H9 (cell line): ENCODE results near the gene CACNB2. TPM values are rescaled to one million over a fixed set of nuclear protein-coding genes. Genes with fewer than 3 reads are reported as not detected.

Source experiments
- DNase-seq: peaks from one replicate; pipeline ENCODE4 v3.0.0-alpha.2; 2017
- H2AFZ ChIP-seq: one replicate; pipeline ENCODE4 v1.6.1; 2013; ENCODE audit warnings: mild to moderate bottlenecking, low read length, control low read depth, moderate library complexity
- H2AK5ac ChIP-seq: 2 replicates; pipeline ENCODE4 v1.6.1; 2013; ENCODE audit warnings: low read length, control low read depth, mixed read lengths; ENCODE audit not compliant: insufficient read length
- H2BK120ac ChIP-seq: one replicate; pipeline ENCODE4 v1.6.1; 2013; ENCODE audit warnings: low read depth, mild to moderate bottlenecking, low read length, control low read depth, inconsistent platforms; ENCODE audit not compliant: poor library complexity, severe bottlenecking
- H2BK12ac ChIP-seq: 2 replicates; pipeline ENCODE4 v1.6.1; 2013; ENCODE audit warnings: low read length, control low read depth, mixed read lengths, low read depth; ENCODE audit not compliant: insufficient read length
- H2BK15ac ChIP-seq: 2 replicates; pipeline ENCODE4 v1.6.1; 2013; ENCODE audit warnings: low read depth, low read length, control low read depth
- H2BK20ac ChIP-seq: one replicate; pipeline ENCODE4 v1.6.1; 2013; ENCODE audit warnings: low read depth, mild to moderate bottlenecking, low read length, control low read depth, inconsistent platforms; ENCODE audit not compliant: poor library complexity, severe bottlenecking
- H2BK5ac ChIP-seq: 2 replicates; pipeline ENCODE4 v1.6.1; 2013; ENCODE audit warnings: low read length, control low read depth, mixed read lengths; ENCODE audit not compliant: insufficient read length
- H3K14ac ChIP-seq: 2 replicates; pipeline ENCODE4 v1.6.1; 2013; ENCODE audit warnings: low read length, control low read depth; ENCODE audit not compliant: insufficient read depth
- H3K18ac ChIP-seq: 2 replicates; pipeline ENCODE4 v1.6.1; 2013; ENCODE audit warnings: low read depth, mild to moderate bottlenecking, mixed read lengths, low read length, control low read depth; ENCODE audit not compliant: insufficient read length
- H3K23ac ChIP-seq: 2 replicates; pipeline ENCODE4 v1.6.1; 2013; ENCODE audit warnings: low read length, control low read depth, mixed read lengths, low read depth; ENCODE audit not compliant: insufficient read length
- H3K23me2 ChIP-seq: 2 replicates; pipeline ENCODE4 v1.6.1; 2013; ENCODE audit warnings: low read depth, mild to moderate bottlenecking, mixed read lengths, low read length, control low read depth; ENCODE audit not compliant: insufficient read length, poor library complexity, severe bottlenecking
- H3K27ac ChIP-seq: 2 replicates; pipeline ENCODE4 v1.5.1; 2013; ENCODE audit warnings: low read length, control low read depth, mixed read lengths, low read depth; ENCODE audit not compliant: insufficient read length
- H3K27me3 ChIP-seq: 2 replicates; pipeline ENCODE4 v1.6.1; 2013; ENCODE audit warnings: low read length, control low read depth, inconsistent platforms; ENCODE audit not compliant: insufficient read depth
- H3K4ac ChIP-seq: 2 replicates; pipeline ENCODE4 v1.6.1; 2013; ENCODE audit warnings: low read depth, mild to moderate bottlenecking, control low read depth, inconsistent platforms, low read length, moderate library complexity
- H3K4me1 ChIP-seq: 2 replicates; pipeline ENCODE4 v1.6.1; 2013; ENCODE audit warnings: low read length, control low read depth, inconsistent platforms; ENCODE audit not compliant: insufficient read depth
- H3K4me2 ChIP-seq: 2 replicates; pipeline ENCODE4 v1.6.1; 2013; ENCODE audit warnings: low read length, control low read depth, mixed read lengths; ENCODE audit not compliant: insufficient read length, insufficient read depth
- H3K56ac ChIP-seq: 2 replicates; pipeline ENCODE4 v1.6.1; 2013; ENCODE audit warnings: low read depth, mild to moderate bottlenecking, mixed read lengths, low read length, control low read depth; ENCODE audit not compliant: insufficient read length
- H3K79me1 ChIP-seq: 2 replicates; pipeline ENCODE4 v1.6.1; 2013; ENCODE audit warnings: low read depth, mild to moderate bottlenecking, moderate library complexity, low read length, control low read depth, inconsistent platforms; ENCODE audit not compliant: insufficient read depth, poor library complexity, severe bottlenecking
- H3K79me2 ChIP-seq: 2 replicates; pipeline ENCODE4 v1.6.1; 2013; ENCODE audit warnings: low read length, control low read depth, inconsistent platforms; ENCODE audit not compliant: insufficient read depth
- H3K9ac ChIP-seq: 2 replicates; pipeline ENCODE4 v1.6.1; 2013; ENCODE audit warnings: low read length, control low read depth, mixed read lengths; ENCODE audit not compliant: insufficient read length; ENCODE audit errors: extremely low read depth
- H3K9me3 ChIP-seq: one replicate; pipeline ENCODE4 v1.6.1; 2013; ENCODE audit warnings: low read depth, low read length, inconsistent platforms; ENCODE audit not compliant: control insufficient read depth
- H3T11ph ChIP-seq: one replicate; pipeline ENCODE4 v1.6.1; 2013; ENCODE audit warnings: mild to moderate bottlenecking, low read length, control low read depth, inconsistent platforms
- H4K20me1 ChIP-seq: one replicate; pipeline ENCODE4 v1.6.1; 2013; ENCODE audit not compliant: control insufficient read depth, insufficient read length, insufficient read depth
- H4K5ac ChIP-seq: 2 replicates; pipeline ENCODE4 v1.6.1; 2013; ENCODE audit warnings: low read depth, mild to moderate bottlenecking, mixed read lengths, low read length, control low read depth; ENCODE audit not compliant: insufficient read length
- H4K8ac ChIP-seq: replicated peaks from 2 replicates; pipeline ENCODE4 v1.6.1; 2013; ENCODE audit warnings: low read length, control low read depth, mixed read lengths, low read depth; ENCODE audit not compliant: insufficient read length
- H4K91ac ChIP-seq: 2 replicates; pipeline ENCODE4 v1.6.1; 2013; ENCODE audit warnings: low read depth, mild to moderate bottlenecking, moderate library complexity, mixed read lengths, low read length, control low read depth; ENCODE audit not compliant: insufficient read length
- H3K27ac Mint-ChIP-seq, 3 experiments: 2 replicates in 2 of 3; 3 replicates in 1 of 3; pipeline ENCODE4 v1.8.0; 2020 to 2021; ENCODE audit warnings: mixed read lengths in 3 of 3, mild to moderate bottlenecking in 1 of 3, moderate library complexity in 1 of 3
- H3K27me3 Mint-ChIP-seq: 2 replicates; pipeline ENCODE4 v1.8.0; 2021; ENCODE audit warnings: low read depth, mild to moderate bottlenecking, moderate library complexity, mixed read lengths
- H3K36me3 Mint-ChIP-seq, 3 experiments: 2 replicates in 2 of 3; 3 replicates in 1 of 3; pipeline ENCODE4 v1.8.0; 2020 to 2021; ENCODE audit warnings: low read depth in 3 of 3, mixed read lengths in 3 of 3; ENCODE audit not compliant: insufficient read depth in 1 of 3
- H3K4me1 Mint-ChIP-seq, 2 experiments: 2 replicates each; pipeline ENCODE4 v1.8.0; 2020; ENCODE audit warnings: mixed read lengths in 2 of 2
- H3K4me3 Mint-ChIP-seq, 2 experiments: 2 replicates in 1 of 2; 3 replicates in 1 of 2; pipeline ENCODE4 v1.8.0; 2020 to 2021; ENCODE audit warnings: mild to moderate bottlenecking in 2 of 2, mixed read lengths in 2 of 2, moderate library complexity in 1 of 2
- H3K9me3 Mint-ChIP-seq, 2 experiments: 2 replicates in 1 of 2; 3 replicates in 1 of 2; pipeline ENCODE4 v1.8.0; 2020; ENCODE audit warnings: mild to moderate bottlenecking in 2 of 2, mixed read lengths in 2 of 2, moderate library complexity in 1 of 2
- CTCF ChIP-seq: fragments of 200-600 bp; sonication (generic); conservative IDR thresholded peaks from 3 replicates; pipeline ENCODE4 v1.8.0; 2021; ENCODE audit warnings: antibody characterized with exemption, mild to moderate bottlenecking
- WGBS: extraction: QIAGEN DNeasy Blood & Tissue Kit; methylation state at CpG from one replicate; pipeline ENCODE4 v1.1.7; 2013; ENCODE audit warnings: missing lambda C conversion rate, low lambda C conversion rate, mixed read lengths; ENCODE audit not compliant: insufficient read length; ENCODE audit errors: extremely low coverage; 5-methylcytosine and 5-hydroxymethylcytosine counted together
- total RNA-seq: library from RNA; stranded (reverse); gene quantifications from 2 replicates; pipeline ENCODE4 v1.2.1, GENCODE V29; 2021

Gene CACNB2
- total RNA-seq, 1 experiment from 2014 or later: 2.6 TPM

GRCh38 chr10:18226336-18226735, 86.1 kb downstream of the CACNB2 start:
- H4K8ac ChIP-seq: no peak overlapping the region
- no peaks in the 10 kb centered on the region for H3K23me2 ChIP-seq
- H3K23ac ChIP-seq: no peak overlapping the region
- no CpG with 5 or more reads among the region's 5 CpGs for WGBS
- H3K56ac ChIP-seq: no peak overlapping the region
- no peaks in the 10 kb centered on the region for H3K4me1 ChIP-seq
- H2BK5ac ChIP-seq: no peak overlapping the region
- TF ChIP-seq CTCF: no peak
- Mint-ChIP-seq H3K4me3 (no peak overlapping the region), H3K27ac (no peak overlapping the region), H3K9me3 (no peaks in the 10 kb centered on the region), H3K36me3 (no peaks in the 10 kb centered on the region), H3K27me3 (no peaks in the 10 kb centered on the region; the same call in 1 of the 2 replicates), H3K4me1 (peaks cover 17 to 20% of the 10 kb centered on the region in 2 experiments)
- no peak for DNase-seq
- no peak overlapping the region for H2BK15ac ChIP-seq
- H2BK120ac ChIP-seq: no peak overlapping the region
- H3K27me3 ChIP-seq: no peaks in the 10 kb centered on the region
- no peaks in the 10 kb centered on the region for H3K9me3 ChIP-seq
- H3K27ac ChIP-seq: no peak overlapping the region
- H2BK12ac ChIP-seq: no peak overlapping the region
- no peak overlapping the region for H2AK5ac ChIP-seq
- H4K20me1 ChIP-seq: no peaks in the 10 kb centered on the region
- no peak overlapping the region for H3K9ac ChIP-seq
- H4K5ac ChIP-seq: no peak overlapping the region
- no peak overlapping the region for H3K14ac ChIP-seq
- H2BK20ac ChIP-seq: no peak overlapping the region
- no peaks in the 10 kb centered on the region for H3K79me2 ChIP-seq
- H3K4me2 ChIP-seq: no peak overlapping the region
- H2AFZ ChIP-seq: no peak overlapping the region
- H3K79me1 ChIP-seq: no peaks in the 10 kb centered on the region
- H3T11ph ChIP-seq: no peak overlapping the region
- no peak overlapping the region for H3K4ac ChIP-seq
- H4K91ac ChIP-seq: no peak overlapping the region
- H3K18ac ChIP-seq: no peak overlapping the region
